GM23338 (cell line): ENCODE measurements around the gene CTNNA3. TPM values are rescaled to one million over a fixed set of nuclear protein-coding genes. Genes with fewer than 3 reads are reported as not detected.

Experiments
- ATAC-seq: fragments of 200-7000 bp; cut with Tn5 transposase; 3 replicates; pipeline ENCODE4 v1.9.1; 2020
- DNase-seq: peaks from one replicate; pipeline ENCODE4 v3.0.0-alpha.2; 2015; ENCODE audit warnings: low spot score
- H2AFZ ChIP-seq: fragments of 200-600 bp; sonication (generic); 2 replicates; pipeline ENCODE4 v1.8.0; 2016; ENCODE audit warnings: antibody characterized with exemption, mild to moderate bottlenecking, moderate library complexity
- H3F3A ChIP-seq: fragments of 200-600 bp; sonication (generic); replicated peaks from 2 replicates; pipeline ENCODE4 v1.8.0; 2017; ENCODE audit warnings: antibody characterized with exemption, mixed run types, low read depth
- H3K27ac ChIP-seq: fragments of 200-600 bp; sonication (generic); 2 replicates; pipeline ENCODE4 v1.6.1; 2016; ENCODE audit warnings: low read depth
- H3K27me3 ChIP-seq: fragments of 200-600 bp; sonication (generic); 2 replicates; pipeline ENCODE4 v1.8.0; 2016; ENCODE audit warnings: mild to moderate bottlenecking, mixed run types, moderate library complexity; ENCODE audit not compliant: insufficient read depth
- H3K36me3 ChIP-seq: fragments of 200-600 bp; sonication (generic); 2 replicates; pipeline ENCODE4 v1.8.0; 2016; ENCODE audit warnings: mild to moderate bottlenecking; ENCODE audit not compliant: insufficient read depth
- H3K4me1 ChIP-seq: fragments of 200-600 bp; sonication (generic); 2 replicates; pipeline ENCODE4 v1.8.0; 2016; ENCODE audit warnings: mild to moderate bottlenecking, moderate library complexity; ENCODE audit not compliant: insufficient read depth
- H3K4me2 ChIP-seq: fragments of 200-600 bp; sonication (generic); 2 replicates; pipeline ENCODE4 v1.7.1; 2017; ENCODE audit warnings: mixed run types
- H3K4me3 ChIP-seq: fragments of 200-600 bp; sonication (generic); 2 replicates; pipeline ENCODE4 v1.6.1; 2016; ENCODE audit warnings: mixed run types
- H3K79me2 ChIP-seq: fragments of 200-600 bp; sonication (generic); replicated peaks from 2 replicates; pipeline ENCODE4 v1.8.0; 2017; ENCODE audit warnings: mild to moderate bottlenecking; ENCODE audit not compliant: insufficient read depth
- H3K9me2 ChIP-seq: fragments of 200-600 bp; sonication (generic); 2 replicates; pipeline ENCODE4 v1.8.0; 2017; ENCODE audit not compliant: insufficient read depth
- H4K20me1 ChIP-seq: fragments of 200-600 bp; sonication (generic); replicated peaks from 2 replicates; pipeline ENCODE4 v1.8.0; 2017; ENCODE audit warnings: mild to moderate bottlenecking; ENCODE audit not compliant: insufficient read depth
- H3K27ac Mint-ChIP-seq: 2 replicates; pipeline ENCODE4 v1.8.0; 2020; ENCODE audit warnings: inconsistent platforms, mild to moderate bottlenecking, moderate library complexity, mixed read lengths
- H3K27me3 Mint-ChIP-seq: 3 replicates; pipeline ENCODE4 v1.8.0; 2022; ENCODE audit warnings: low read depth, mild to moderate bottlenecking, moderate library complexity, mixed read lengths, inconsistent platforms; ENCODE audit not compliant: insufficient read depth, poor library complexity
- H3K36me3 Mint-ChIP-seq: 3 replicates; pipeline ENCODE4 v1.8.0; 2021; ENCODE audit warnings: low read depth, mild to moderate bottlenecking, inconsistent platforms, moderate library complexity, mixed read lengths
- H3K4me1 Mint-ChIP-seq: 3 replicates; pipeline ENCODE4 v1.8.0; 2020; ENCODE audit warnings: mild to moderate bottlenecking, inconsistent platforms, mixed read lengths
- H3K4me3 Mint-ChIP-seq: 3 replicates; pipeline ENCODE4 v1.8.0; 2021; ENCODE audit warnings: moderate library complexity, mild to moderate bottlenecking, inconsistent platforms, mixed read lengths
- H3K9me3 Mint-ChIP-seq: 3 replicates; pipeline ENCODE4 v1.8.0; 2020; ENCODE audit warnings: moderate library complexity, mild to moderate bottlenecking, inconsistent platforms, mixed read lengths
- CREB1 ChIP-seq: fragments of 250-450 bp; sonication (Bioruptor Pico); IDR thresholded peaks from 2 replicates; pipeline ENCODE4 v1.5.0; 2020; ENCODE audit warnings: low read depth, mild to moderate bottlenecking, moderate library complexity
- ETS1 ChIP-seq: IDR thresholded peaks from 2 replicates; pipeline ENCODE4 v1.6.1; 2016; ENCODE audit warnings: antibody characterized with exemption
- EZH2phosphoT487 ChIP-seq: fragments of 200-600 bp; sonication (generic); IDR thresholded peaks from one replicate; pipeline ENCODE4 v1.8.1; 2018; ENCODE audit warnings: antibody characterized with exemption; ENCODE audit not compliant: unreplicated experiment
- STAT1 ChIP-seq: IDR thresholded peaks from one replicate; pipeline ENCODE4 v1.6.1; 2016; ENCODE audit warnings: antibody characterized with exemption; ENCODE audit not compliant: unreplicated experiment
- ZNF114 ChIP-seq: fragments of 250-450 bp; sonication (Bioruptor Pico); IDR thresholded peaks from 2 replicates; pipeline ENCODE4 v1.5.0; 2020; ENCODE audit warnings: mild to moderate bottlenecking, moderate library complexity
- polyA plus RNA-seq: library from polyadenylated mRNA; unstranded; fragments of >200 nt; fragmentation: Nextera tagmentation; extraction: Ambion mirVana; gene quantifications from 2 replicates; pipeline ENCODE4 v1.2.1, GENCODE V29; 2016
- total RNA-seq: library from RNA; depleted of rRNA; stranded (reverse); fragments of >200 nt; shearing (Covaris generic); gene quantifications from 2 replicates; pipeline ENCODE4 v1.2.3, GENCODE V29; 2014
- TF ChIP-seq, protein P1 (sequence below): fragments of 250-450 bp; sonication (Bioruptor Pico); IDR thresholded peaks from 2 replicates; pipeline ENCODE4 v1.5.0; 2020; ENCODE audit warnings: mild to moderate bottlenecking, moderate library complexity
- TF ChIP-seq, protein P2 (sequence below): IDR thresholded peaks from one replicate; pipeline ENCODE4 v1.6.1; 2018; ENCODE audit warnings: antibody characterized with exemption; ENCODE audit not compliant: unreplicated experiment

The CTNNA3 gene
- total and polyA plus RNA-seq, 2 experiments from 2014 or later, result 0.71 to 3.3 TPM

DNA sequence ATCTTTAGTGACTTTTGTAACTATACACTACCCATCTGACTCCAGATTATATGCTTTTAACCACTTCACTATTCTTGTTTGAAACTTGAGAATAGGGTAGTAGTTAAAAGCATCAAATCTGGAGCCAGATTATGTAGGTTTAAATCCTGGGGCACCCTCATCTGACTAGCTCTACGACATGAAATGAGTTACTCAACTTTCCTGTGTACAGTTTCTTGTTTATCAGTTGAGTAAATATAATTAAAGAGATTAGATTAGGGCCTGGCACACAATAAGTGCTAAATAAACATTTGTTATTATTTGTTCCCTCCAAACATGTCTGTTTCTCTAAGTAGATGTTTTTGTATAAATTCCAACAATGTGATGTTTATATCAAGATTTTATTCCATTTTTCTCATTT lies 1255.4 kb downstream of the CTNNA3 start:
- H3K4me3 ChIP-seq, result no peak overlapping the region
- H2AFZ ChIP-seq, result no peak overlapping the region
- H3K4me1 ChIP-seq, result no peaks in the 10 kb centered on the region
- H3K27ac ChIP-seq, result no peak overlapping the region
- H3K4me2 ChIP-seq, result no peak overlapping the region
- Mint-ChIP-seq H3K4me1 (no peaks in the 10 kb centered on the region), H3K27me3 (peaks cover 2% of the 10 kb centered on the region), H3K27ac (no peak overlapping the region), H3K4me3 (no peak overlapping the region), H3K36me3 (peaks cover 34% of the 10 kb centered on the region), H3K9me3 (peaks cover 49% of the 10 kb centered on the region)
- H3K9me2 ChIP-seq, result peaks cover 7% of the 10 kb centered on the region; the same call in 1 of the 2 replicates
- TF ChIP-seq EZH2phosphoT487, result no peak
- TF ChIP-seq CREB1 (CRISPR knock-in tag), result no peak
- TF ChIP-seq ETS1, result no peak
- TF ChIP-seq, protein P1, sequence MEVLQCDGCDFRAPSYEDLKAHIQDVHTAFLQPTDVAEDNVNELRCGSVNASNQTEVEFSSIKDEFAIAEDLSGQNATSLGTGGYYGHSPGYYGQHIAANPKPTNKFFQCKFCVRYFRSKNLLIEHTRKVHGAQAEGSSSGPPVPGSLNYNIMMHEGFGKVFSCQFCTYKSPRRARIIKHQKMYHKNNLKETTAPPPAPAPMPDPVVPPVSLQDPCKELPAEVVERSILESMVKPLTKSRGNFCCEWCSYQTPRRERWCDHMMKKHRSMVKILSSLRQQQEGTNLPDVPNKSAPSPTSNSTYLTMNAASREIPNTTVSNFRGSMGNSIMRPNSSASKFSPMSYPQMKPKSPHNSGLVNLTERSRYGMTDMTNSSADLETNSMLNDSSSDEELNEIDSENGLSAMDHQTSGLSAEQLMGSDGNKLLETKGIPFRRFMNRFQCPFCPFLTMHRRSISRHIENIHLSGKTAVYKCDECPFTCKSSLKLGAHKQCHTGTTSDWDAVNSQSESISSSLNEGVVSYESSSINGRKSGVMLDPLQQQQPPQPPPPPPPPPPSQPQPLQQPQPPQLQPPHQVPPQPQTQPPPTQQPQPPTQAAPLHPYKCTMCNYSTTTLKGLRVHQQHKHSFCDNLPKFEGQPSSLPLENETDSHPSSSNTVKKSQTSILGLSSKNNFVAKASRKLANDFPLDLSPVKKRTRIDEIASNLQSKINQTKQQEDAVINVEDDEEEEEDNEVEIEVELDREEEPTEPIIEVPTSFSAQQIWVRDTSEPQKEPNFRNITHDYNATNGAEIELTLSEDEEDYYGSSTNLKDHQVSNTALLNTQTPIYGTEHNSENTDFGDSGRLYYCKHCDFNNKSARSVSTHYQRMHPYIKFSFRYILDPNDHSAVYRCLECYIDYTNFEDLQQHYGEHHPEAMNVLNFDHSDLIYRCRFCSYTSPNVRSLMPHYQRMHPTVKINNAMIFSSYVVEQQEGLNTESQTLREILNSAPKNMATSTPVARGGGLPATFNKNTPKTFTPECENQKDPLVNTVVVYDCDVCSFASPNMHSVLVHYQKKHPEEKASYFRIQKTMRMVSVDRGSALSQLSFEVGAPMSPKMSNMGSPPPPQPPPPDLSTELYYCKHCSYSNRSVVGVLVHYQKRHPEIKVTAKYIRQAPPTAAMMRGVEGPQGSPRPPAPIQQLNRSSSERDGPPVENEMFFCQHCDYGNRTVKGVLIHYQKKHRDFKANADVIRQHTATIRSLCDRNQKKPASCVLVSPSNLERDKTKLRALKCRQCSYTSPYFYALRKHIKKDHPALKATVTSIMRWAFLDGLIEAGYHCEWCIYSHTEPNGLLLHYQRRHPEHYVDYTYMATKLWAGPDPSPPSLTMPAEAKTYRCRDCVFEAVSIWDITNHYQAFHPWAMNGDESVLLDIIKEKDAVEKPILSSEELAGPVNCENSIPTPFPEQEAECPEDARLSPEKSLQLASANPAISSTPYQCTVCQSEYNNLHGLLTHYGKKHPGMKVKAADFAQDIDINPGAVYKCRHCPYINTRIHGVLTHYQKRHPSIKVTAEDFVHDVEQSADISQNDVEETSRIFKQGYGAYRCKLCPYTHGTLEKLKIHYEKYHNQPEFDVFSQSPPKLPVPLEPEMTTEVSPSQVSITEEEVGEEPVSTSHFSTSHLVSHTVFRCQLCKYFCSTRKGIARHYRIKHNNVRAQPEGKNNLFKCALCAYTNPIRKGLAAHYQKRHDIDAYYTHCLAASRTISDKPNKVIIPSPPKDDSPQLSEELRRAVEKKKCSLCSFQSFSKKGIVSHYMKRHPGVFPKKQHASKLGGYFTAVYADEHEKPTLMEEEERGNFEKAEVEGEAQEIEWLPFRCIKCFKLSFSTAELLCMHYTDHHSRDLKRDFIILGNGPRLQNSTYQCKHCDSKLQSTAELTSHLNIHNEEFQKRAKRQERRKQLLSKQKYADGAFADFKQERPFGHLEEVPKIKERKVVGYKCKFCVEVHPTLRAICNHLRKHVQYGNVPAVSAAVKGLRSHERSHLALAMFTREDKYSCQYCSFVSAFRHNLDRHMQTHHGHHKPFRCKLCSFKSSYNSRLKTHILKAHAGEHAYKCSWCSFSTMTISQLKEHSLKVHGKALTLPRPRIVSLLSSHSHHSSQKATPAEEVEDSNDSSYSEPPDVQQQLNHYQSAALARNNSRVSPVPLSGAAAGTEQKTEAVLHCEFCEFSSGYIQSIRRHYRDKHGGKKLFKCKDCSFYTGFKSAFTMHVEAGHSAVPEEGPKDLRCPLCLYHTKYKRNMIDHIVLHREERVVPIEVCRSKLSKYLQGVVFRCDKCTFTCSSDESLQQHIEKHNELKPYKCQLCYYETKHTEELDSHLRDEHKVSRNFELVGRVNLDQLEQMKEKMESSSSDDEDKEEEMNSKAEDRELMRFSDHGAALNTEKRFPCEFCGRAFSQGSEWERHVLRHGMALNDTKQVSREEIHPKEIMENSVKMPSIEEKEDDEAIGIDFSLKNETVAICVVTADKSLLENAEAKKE (CRISPR knock-in tag), result no peak
- no peak for TF ChIP-seq ZNF114 (CRISPR knock-in tag)
- no peak for TF ChIP-seq STAT1
- TF ChIP-seq, protein P2, sequence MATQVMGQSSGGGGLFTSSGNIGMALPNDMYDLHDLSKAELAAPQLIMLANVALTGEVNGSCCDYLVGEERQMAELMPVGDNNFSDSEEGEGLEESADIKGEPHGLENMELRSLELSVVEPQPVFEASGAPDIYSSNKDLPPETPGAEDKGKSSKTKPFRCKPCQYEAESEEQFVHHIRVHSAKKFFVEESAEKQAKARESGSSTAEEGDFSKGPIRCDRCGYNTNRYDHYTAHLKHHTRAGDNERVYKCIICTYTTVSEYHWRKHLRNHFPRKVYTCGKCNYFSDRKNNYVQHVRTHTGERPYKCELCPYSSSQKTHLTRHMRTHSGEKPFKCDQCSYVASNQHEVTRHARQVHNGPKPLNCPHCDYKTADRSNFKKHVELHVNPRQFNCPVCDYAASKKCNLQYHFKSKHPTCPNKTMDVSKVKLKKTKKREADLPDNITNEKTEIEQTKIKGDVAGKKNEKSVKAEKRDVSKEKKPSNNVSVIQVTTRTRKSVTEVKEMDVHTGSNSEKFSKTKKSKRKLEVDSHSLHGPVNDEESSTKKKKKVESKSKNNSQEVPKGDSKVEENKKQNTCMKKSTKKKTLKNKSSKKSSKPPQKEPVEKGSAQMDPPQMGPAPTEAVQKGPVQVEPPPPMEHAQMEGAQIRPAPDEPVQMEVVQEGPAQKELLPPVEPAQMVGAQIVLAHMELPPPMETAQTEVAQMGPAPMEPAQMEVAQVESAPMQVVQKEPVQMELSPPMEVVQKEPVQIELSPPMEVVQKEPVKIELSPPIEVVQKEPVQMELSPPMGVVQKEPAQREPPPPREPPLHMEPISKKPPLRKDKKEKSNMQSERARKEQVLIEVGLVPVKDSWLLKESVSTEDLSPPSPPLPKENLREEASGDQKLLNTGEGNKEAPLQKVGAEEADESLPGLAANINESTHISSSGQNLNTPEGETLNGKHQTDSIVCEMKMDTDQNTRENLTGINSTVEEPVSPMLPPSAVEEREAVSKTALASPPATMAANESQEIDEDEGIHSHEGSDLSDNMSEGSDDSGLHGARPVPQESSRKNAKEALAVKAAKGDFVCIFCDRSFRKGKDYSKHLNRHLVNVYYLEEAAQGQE, result no peak
- H3K79me2 ChIP-seq, result no peaks in the 10 kb centered on the region
- DNase-seq (no peak), ATAC-seq (no peak)
- no peaks in the 10 kb centered on the region for H3K27me3 ChIP-seq
- H3F3A ChIP-seq, result no peaks in the 10 kb centered on the region
- no peaks in the 10 kb centered on the region for H4K20me1 ChIP-seq
- peaks cover 12% of the 10 kb centered on the region; the same call in 1 of the 2 replicates for H3K36me3 ChIP-seq
